Panc1 (cell line): ENCODE results near the gene HNRNPLL. TPM values are rescaled to one million over a fixed set of nuclear protein-coding genes. Genes with fewer than 3 reads are reported as not detected.

Source experiments
- ATAC-seq: fragments of 200-7000 bp; cut with Tn5 transposase; 2 replicates; pipeline ENCODE4 v1.9.1; 2020; ENCODE audit warnings: mild to moderate bottlenecking, moderate library complexity
- BruUV-seq: library from RNA; stranded (reverse); fragments of 400-500 nt; replicated peaks from 2 replicates; lab custom pipeline; 2021; lab: Mats Ljungman, UMichigan
- CTCF ChIA-PET: fragments of 300-600 bp; sonication (Branson Sonifier 250); formaldehyde crosslinking; loops from one replicate; lab custom pipeline; 2022; ENCODE audit warnings: antibody characterized with exemption; lab: Charles Lee
- POLR2A ChIA-PET: fragments of 300-600 bp; sonication (Branson Sonifier 250); formaldehyde crosslinking; loops from one replicate; lab custom pipeline; 2022; ENCODE audit warnings: antibody characterized with exemption; lab: Charles Lee
- DNase-seq: peaks from one replicate; pipeline ENCODE4 v3.0.0-alpha.2; 2010; ENCODE audit warnings: low read depth, low spot score
- H3K27ac ChIP-seq: 2 replicates; pipeline ENCODE4 v1.5.1; 2011; ENCODE audit warnings: mild to moderate bottlenecking, low read length, inconsistent platforms
- H3K27me3 ChIP-seq: fragments of 200-500 bp; sonication (Bioruptor generic); 2 replicates; pipeline ENCODE4 v1.6.0; 2014; ENCODE audit warnings: low read length, inconsistent platforms; ENCODE audit not compliant: control insufficient read depth, insufficient read depth
- H3K36me3 ChIP-seq: fragments of 200-500 bp; sonication (Bioruptor generic); 2 replicates; pipeline ENCODE4 v1.5.1; 2014; ENCODE audit warnings: inconsistent platforms, mild to moderate bottlenecking, low read length, moderate library complexity; ENCODE audit not compliant: control insufficient read depth, insufficient read depth
- H3K4me1 ChIP-seq: 2 replicates; pipeline ENCODE4 v1.5.1; 2011; ENCODE audit warnings: inconsistent platforms, mild to moderate bottlenecking, low read length, moderate library complexity; ENCODE audit not compliant: control insufficient read depth, insufficient read depth
- H3K4me3 ChIP-seq, 2 experiments: 2 replicates each; pipeline ENCODE4 v1.5.1; 2011 to 2012; ENCODE audit warnings: low read depth in 2 of 2, low read length in 2 of 2, mild to moderate bottlenecking in 2 of 2, inconsistent platforms in 1 of 2, moderate library complexity in 1 of 2
- H3K9me3 ChIP-seq: fragments of 200-500 bp; sonication (Bioruptor generic); 2 replicates; pipeline ENCODE4 v1.5.1; 2014; ENCODE audit warnings: low read depth, mild to moderate bottlenecking, inconsistent platforms, low read length, moderate library complexity; ENCODE audit not compliant: control insufficient read depth, insufficient read depth
- CTCF ChIP-seq: fragments of 450-650 bp; IDR thresholded peaks from 2 replicates; pipeline ENCODE4 v1.5.1; 2017; ENCODE audit warnings: mild to moderate bottlenecking
- POLR2AphosphoS5 ChIP-seq: IDR thresholded peaks from 2 replicates; pipeline ENCODE4 v1.6.1; 2012; ENCODE audit warnings: mild to moderate bottlenecking, low read depth, low read length, moderate library complexity
- REST ChIP-seq, 2 experiments: IDR thresholded peaks; 2 replicates each; pipeline ENCODE4 v1.6.1; 2011 to 2012; ENCODE audit warnings: low read depth in 2 of 2, control low read depth in 1 of 2, low read length in 1 of 2, mild to moderate bottlenecking in 1 of 2, moderate library complexity in 1 of 2; ENCODE audit not compliant: insufficient read depth in 1 of 2
- SIN3A ChIP-seq: IDR thresholded peaks from 2 replicates; pipeline ENCODE4 v1.6.1; 2012; ENCODE audit warnings: low read depth, mild to moderate bottlenecking, low read length, moderate library complexity, borderline replicate concordance; ENCODE audit not compliant: insufficient read depth
- TCF7L2 ChIP-seq: IDR thresholded peaks from 2 replicates; pipeline ENCODE4 v1.6.1; 2011; ENCODE audit warnings: mild to moderate bottlenecking, low read depth, low read length, inconsistent platforms
- in situ Hi-C: cut with HindIII; loops from 2 replicates; pipeline ENCODE4 v1.10.0; 2016; ENCODE audit warnings: low sequenced_read_pairs, low pct_unique_long_range_greater_than_20kb
- intact Hi-C: fragments of 100-400 bp; cut with micrococcal nuclease; formaldehyde crosslinking; loops from one replicate; pipeline ENCODE4 v1.10.0; 2022; ENCODE audit not compliant: unreplicated experiment
- total RNA-seq: library from RNA; stranded (reverse); gene quantifications from one replicate; pipeline ENCODE4 v1.2.1, GENCODE V29; 2021; ENCODE audit not compliant: unreplicated experiment

Gene HNRNPLL
- total RNA-seq, 1 experiment from 2014 or later = 69.8 TPM

GRCh38 chr2:38549851-38550250 lies 52.9 kb downstream of the HNRNPLL start:
- H3K9me3 ChIP-seq = no peaks in the 10 kb centered on the region
- DNase-seq (no peak), ATAC-seq (no peak)
- H3K36me3 ChIP-seq = no peaks in the 10 kb centered on the region
- no TSS peak for BruUV-seq
- in situ Hi-C loops = no loop called here
- H3K4me1 ChIP-seq = no peaks in the 10 kb centered on the region
- POLR2A ChIA-PET = no interaction called here
- no peaks in the 10 kb centered on the region for H3K27me3 ChIP-seq
- no peak overlapping the region for H3K4me3 ChIP-seq
- CTCF ChIA-PET = no interaction called here
- no peak overlapping the region for H3K27ac ChIP-seq
- intact Hi-C loops = no loop called here
- TF ChIP-seq REST (IDR thresholded peaks at IDR 0.05; ENCODE audit: insufficient read depth in 1 of 2, low read depth in 2 of 2, low read length in 1 of 2) = no peak
- no peak for TF ChIP-seq TCF7L2
- TF ChIP-seq SIN3A = no peak

GRCh38 chr2:38549071-38549704 lies 53.5 kb downstream of the HNRNPLL start:
- Histone ChIP-seq H3K27me3 (no peaks in the 10 kb centered on the region), H3K9me3 (no peaks in the 10 kb centered on the region), H3K36me3 (no peaks in the 10 kb centered on the region), H3K4me3 (no peak overlapping the region), H3K27ac (no peak overlapping the region), H3K4me1 (no peaks in the 10 kb centered on the region)
- ChIA-PET CTCF (no interaction called here), POLR2A (interaction anchor here (0.7 kb wide), 1 partner anchor 9 kb away, joined by 6 read pairs; no protein-coding TSS in a partner anchor)
- DNase-seq (no peak), ATAC-seq (no peak)
- BruUV-seq = no TSS peak
- intact Hi-C loops (no loop called here), in situ Hi-C loops (no loop called here)
- TF ChIP-seq REST (IDR thresholded peaks at IDR 0.05; ENCODE audit: insufficient read depth in 1 of 2, low read depth in 2 of 2, low read length in 1 of 2) = no peak
- no peak for TF ChIP-seq POLR2AphosphoS5
- TF ChIP-seq TCF7L2 = no peak
- no peak for TF ChIP-seq CTCF
- no peak for TF ChIP-seq SIN3A
